Endothelial cell (in vitro differentiated cells): Measurements from ENCODE around the gene CACNA1C. TPM values are rescaled to one million over a fixed set of nuclear protein-coding genes. Genes with fewer than 3 reads are reported as not detected.

ENCODE experiments used
- DNase-seq: peaks from one replicate; pipeline ENCODE4 v3.0.0; 2021; ENCODE audit warnings: low spot score
- H3K27ac Mint-ChIP-seq: one replicate; pipeline ENCODE4 v1.8.0; 2021; ENCODE audit warnings: mixed read lengths, inconsistent platforms; ENCODE audit not compliant: unreplicated experiment
- H3K27me3 Mint-ChIP-seq: one replicate; pipeline ENCODE4 v1.8.0; 2021; ENCODE audit warnings: mild to moderate bottlenecking, moderate library complexity, mixed read lengths, inconsistent platforms; ENCODE audit not compliant: unreplicated experiment
- H3K36me3 Mint-ChIP-seq: one replicate; pipeline ENCODE4 v1.8.0; 2021; ENCODE audit warnings: mild to moderate bottlenecking, low read depth, mixed read lengths, inconsistent platforms; ENCODE audit not compliant: unreplicated experiment
- H3K4me1 Mint-ChIP-seq: one replicate; pipeline ENCODE4 v1.8.0; 2021; ENCODE audit warnings: mild to moderate bottlenecking, mixed read lengths, inconsistent platforms; ENCODE audit not compliant: unreplicated experiment
- H3K4me3 Mint-ChIP-seq: one replicate; pipeline ENCODE4 v1.8.0; 2021; ENCODE audit warnings: mild to moderate bottlenecking, mixed read lengths, inconsistent platforms; ENCODE audit not compliant: unreplicated experiment
- H3K9me3 Mint-ChIP-seq: one replicate; pipeline ENCODE4 v1.8.0; 2021; ENCODE audit warnings: mixed read lengths, inconsistent platforms; ENCODE audit not compliant: unreplicated experiment
- CTCF ChIP-seq: fragments of 200-600 bp; sonication (generic); IDR thresholded peaks from one replicate; pipeline ENCODE4 v1.5.0; 2021; ENCODE audit warnings: antibody characterized with exemption; ENCODE audit not compliant: unreplicated experiment
- total RNA-seq: library from RNA; stranded (reverse); fragmentation: NEBNext Ultra II Directional; extraction: Animal tissue kit (Norgen Biotek cat#: 25700); gene quantifications from one replicate; pipeline ENCODE4 v1.2.1, GENCODE V29; 2021; ENCODE audit not compliant: unreplicated experiment

The CACNA1C gene
- total RNA-seq, 1 donor from 2014 or later, result 11.1 TPM

- Mint-ChIP-seq H3K4me1 (peaks cover 23% of the 10 kb centered on the region), H3K27ac (no peak overlapping the region), H3K36me3 (peaks cover 6% of the 10 kb centered on the region), H3K9me3 (no peaks in the 10 kb centered on the region), H3K4me3 (no peak overlapping the region), H3K27me3 (peaks cover 10% of the 10 kb centered on the region)
- no peak for TF ChIP-seq CTCF
- DNase-seq, result no peak
These were observed 303.9 kb downstream of the CACNA1C start for GRCh38 chr12:2356601-2357125.

GRCh38 chr12:2358986-2359658 is 306.3 kb downstream of the CACNA1C start:
- no peak for DNase-seq
- peaks cover 4% of the 10 kb centered on the region for H3K27me3 Mint-ChIP-seq
- H3K9me3 Mint-ChIP-seq, result no peaks in the 10 kb centered on the region
- no peak for TF ChIP-seq CTCF
- no peak overlapping the region for H3K27ac Mint-ChIP-seq
- H3K4me3 Mint-ChIP-seq, result no peak overlapping the region
- H3K4me1 Mint-ChIP-seq, result peaks cover 26% of the 10 kb centered on the region
- no peaks in the 10 kb centered on the region for H3K36me3 Mint-ChIP-seq

- Mint-ChIP-seq H3K4me3 (no peak overlapping the region), H3K27me3 (peaks cover 3% of the 10 kb centered on the region), H3K4me1 (peaks cover 30% of the 10 kb centered on the region), H3K9me3 (no peaks in the 10 kb centered on the region), H3K36me3 (no peaks in the 10 kb centered on the region), H3K27ac (no peak overlapping the region)
- DNase-seq, result no peak
- no peak for TF ChIP-seq CTCF
These were observed 307.2 kb downstream of the CACNA1C start for GRCh38 chr12:2359725-2360629.

GRCh38 chr12:2360630-2361170 is 307.9 kb downstream of the CACNA1C start:
- Mint-ChIP-seq H3K27me3 (peaks cover 3% of the 10 kb centered on the region), H3K36me3 (no peaks in the 10 kb centered on the region), H3K4me1 (peaks cover 30% of the 10 kb centered on the region), H3K9me3 (no peaks in the 10 kb centered on the region), H3K27ac (no peak overlapping the region), H3K4me3 (no peak overlapping the region)
- TF ChIP-seq CTCF, result peak; percentile 53
- DNase-seq, result no peak
